OCI-LY3 (cell line): ENCODE measurements around the gene LIFR.

Source experiments
- CTCF ChIP-seq: fragments of 200-600, 300-600 bp; sonication (generic); IDR thresholded peaks from 2 replicates; pipeline ENCODE4 v1.5.1; 2014; ENCODE audit warnings: antibody characterized with exemption, low read length, low read depth
- EZH2phosphoT487 ChIP-seq: fragments of 200-600 bp; shearing (Covaris generic); IDR thresholded peaks from 2 replicates; pipeline ENCODE4 v1.6.1; 2018; ENCODE audit warnings: antibody characterized with exemption, mixed run types, low read depth

GRCh38 chr5:38524022-38524421, 32.4 kb downstream of the LIFR start:
- no peak for TF ChIP-seq CTCF
- no peak for TF ChIP-seq EZH2phosphoT487
